ENCODE data around the gene YJU2.
"Not testable (repeated sequence)": the region's sequence is repeated elsewhere in the genome, so short reads cannot be mapped to it uniquely, and the experiment has no call there.

YJU2 gene

DNA sequence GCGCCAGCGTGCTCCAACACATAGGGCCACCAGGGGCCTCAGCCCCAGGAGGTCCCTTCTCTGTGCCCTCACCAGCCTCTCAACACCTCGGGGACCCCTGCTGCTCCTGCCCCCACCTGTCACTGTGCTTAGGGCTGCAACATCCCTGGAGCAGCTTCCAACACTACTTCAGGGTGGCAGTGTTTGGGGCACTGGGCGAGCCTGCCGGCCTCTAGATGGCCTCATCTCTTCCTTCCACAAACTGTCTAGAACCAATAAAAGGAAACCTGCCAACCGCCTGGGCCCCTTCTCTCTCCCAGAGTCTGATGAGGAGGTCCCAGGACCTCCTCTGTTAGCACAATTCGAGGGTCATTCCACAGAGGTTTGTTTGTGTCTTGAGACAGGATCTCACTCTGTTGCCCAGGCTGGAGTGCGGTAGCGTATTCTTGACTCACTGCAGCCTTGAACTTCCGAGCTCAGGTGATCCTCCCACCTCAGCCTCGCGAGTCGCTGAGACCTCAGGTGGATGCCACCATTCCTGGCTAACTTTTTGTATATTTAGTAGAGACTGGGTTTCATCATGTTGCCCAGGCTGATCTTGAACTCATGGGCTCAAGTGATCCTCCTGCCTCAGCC is 22.0 kb downstream of the YJU2 start:
- no peak for DNase-seq

DNA sequence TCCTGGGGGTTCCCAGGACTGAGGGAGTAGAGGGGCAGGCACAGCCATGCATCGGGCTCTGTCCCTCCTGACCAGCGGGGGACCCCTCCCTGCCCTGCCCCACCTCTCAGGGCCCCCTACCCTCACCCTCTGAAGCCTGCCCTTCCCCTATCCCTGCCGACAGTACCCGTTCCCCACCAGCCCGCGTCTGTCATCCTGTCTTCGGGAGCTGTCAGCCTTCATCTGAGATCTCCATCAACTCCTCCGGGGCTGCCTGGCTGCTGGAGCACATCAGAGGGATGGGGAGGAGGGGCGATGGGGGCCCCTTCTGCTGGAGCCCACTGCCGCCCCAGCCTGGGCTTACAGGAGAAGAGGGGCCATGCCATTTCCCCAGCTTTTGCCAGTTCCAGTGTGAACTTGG is 26.0 kb downstream of the YJU2 start:
- no peak for DNase-seq

DNA sequence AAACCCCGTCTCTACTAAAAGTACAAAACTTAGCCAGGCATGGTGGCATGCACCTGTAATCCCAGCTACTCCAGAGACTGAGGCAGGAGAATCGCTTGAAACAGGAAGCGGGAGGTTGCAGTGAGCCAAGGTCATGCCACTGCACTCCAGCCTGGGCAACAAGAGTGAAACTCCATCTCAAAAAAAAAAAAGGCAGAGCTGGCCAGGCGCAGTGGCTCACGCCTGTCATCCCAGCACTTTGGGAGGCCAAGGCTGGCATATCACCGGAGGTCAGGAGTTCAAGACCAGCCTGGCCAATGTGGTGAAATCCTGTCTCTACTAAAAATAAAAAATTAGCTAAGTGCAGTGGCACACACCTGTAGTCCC is 27.4 kb downstream of the YJU2 start:
- not testable (repeated sequence) for DNase-seq

DNA sequence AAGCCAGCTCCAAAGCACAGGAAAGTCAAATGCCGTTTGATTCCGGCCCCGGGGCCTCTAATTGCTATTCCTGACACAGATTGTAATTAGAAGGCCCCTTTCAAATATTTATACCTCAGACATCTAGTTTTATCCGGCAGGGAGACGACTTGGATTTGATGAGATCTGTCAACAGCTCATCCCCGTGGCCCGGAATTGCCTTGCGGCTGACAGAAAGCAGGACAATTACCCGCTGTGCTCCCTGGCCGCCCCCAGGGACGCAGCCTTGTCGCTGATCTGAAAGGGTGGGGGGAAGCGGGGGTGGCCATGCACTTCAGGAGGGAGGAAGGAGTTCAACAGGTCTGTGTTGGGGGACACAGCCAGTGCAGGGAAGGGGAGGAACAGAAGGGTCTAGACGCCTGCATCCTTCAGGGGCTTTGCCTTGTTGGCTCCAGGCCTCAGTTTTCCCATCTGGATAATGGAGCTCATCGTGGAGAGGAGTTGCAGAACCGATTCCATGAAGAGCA is 30.4 kb downstream of the YJU2 start:
- DNase-seq: peak; percentile 68

DNA sequence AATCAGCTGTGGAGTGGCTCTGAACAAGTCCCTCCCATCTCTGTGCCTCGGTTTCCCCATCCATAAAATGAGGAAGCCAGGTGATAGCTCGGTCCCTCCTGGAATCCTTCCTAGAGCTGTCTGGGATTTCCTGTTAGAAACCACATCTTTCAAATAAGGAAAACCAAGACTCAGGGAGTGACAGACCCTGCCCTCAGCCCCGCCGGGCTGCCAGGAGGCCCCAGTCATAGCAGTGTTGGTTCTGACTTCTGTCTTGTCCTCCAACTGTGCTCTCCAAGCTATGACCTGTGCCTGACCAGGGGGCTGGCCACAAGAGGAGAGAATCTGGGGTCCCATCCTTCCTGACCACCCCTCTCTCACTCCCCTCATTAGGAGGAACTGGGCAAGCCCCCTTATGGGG is 31.1 kb downstream of the YJU2 start:
- DNase-seq: no peak

DNA sequence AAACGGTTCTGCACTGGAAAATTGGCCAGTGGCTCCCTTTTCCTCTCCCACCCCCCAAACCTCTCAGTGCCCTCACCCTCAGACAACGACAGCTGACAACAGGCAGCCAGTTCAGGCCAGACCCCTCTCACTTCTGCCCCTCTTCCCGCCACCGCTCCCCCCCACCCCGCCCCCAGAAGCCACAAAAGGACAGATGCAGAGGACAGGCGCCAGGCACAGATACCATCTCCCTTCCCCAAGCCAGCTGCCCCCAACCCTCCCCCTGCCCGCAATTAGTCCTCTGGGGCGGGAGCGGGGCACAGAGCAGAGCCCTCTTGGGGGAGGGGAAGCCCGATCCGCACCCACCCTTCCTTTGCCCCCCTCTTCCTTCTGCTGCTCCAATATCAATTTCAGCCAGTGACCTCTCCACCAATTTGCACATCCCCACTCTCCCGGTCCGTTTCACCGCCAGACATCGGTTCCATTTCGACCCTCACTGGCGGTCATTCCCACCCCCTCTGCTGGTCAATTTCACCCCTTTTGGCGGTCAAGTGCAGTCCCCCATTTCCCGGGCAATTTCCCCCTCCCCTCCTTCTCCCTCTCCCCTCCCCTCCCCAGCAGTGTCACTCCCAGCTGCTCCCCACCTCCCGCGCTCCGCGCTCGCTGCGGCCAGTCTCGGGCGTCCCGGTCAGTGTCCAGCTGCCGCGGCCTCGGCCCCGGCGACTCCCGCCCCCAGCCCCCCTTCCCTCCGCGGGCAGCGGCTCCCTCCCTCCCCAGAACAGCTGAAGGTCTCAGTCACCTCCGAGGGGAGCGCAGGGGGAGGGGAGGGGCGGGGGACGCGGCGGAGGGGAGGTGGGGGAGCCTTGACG is 31.8 kb downstream of the YJU2 start, which contains the start of gene SHD:
TSS of gene SHD (plus strand) at position 848 of the 848 bp plus-strand sequence. CDS start 798 bp downstream, outside the sequence.
- peak; percentile 51 for DNase-seq

DNA sequence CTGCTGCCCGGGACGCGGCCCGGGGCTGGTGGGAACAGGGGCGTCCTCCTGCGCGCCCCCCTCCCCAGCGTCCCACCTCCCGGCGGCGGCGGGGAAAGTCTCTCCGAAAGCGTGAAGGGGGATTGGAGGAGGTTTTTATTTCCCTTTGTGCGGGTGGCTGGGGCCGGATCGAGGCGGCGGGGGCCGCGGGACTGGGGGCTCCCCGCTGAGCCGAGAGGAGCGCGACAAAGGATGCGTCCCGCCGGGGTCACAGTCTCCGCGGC is 32.3 kb downstream of the YJU2 start:
- peak; percentile 74 for DNase-seq

DNA sequence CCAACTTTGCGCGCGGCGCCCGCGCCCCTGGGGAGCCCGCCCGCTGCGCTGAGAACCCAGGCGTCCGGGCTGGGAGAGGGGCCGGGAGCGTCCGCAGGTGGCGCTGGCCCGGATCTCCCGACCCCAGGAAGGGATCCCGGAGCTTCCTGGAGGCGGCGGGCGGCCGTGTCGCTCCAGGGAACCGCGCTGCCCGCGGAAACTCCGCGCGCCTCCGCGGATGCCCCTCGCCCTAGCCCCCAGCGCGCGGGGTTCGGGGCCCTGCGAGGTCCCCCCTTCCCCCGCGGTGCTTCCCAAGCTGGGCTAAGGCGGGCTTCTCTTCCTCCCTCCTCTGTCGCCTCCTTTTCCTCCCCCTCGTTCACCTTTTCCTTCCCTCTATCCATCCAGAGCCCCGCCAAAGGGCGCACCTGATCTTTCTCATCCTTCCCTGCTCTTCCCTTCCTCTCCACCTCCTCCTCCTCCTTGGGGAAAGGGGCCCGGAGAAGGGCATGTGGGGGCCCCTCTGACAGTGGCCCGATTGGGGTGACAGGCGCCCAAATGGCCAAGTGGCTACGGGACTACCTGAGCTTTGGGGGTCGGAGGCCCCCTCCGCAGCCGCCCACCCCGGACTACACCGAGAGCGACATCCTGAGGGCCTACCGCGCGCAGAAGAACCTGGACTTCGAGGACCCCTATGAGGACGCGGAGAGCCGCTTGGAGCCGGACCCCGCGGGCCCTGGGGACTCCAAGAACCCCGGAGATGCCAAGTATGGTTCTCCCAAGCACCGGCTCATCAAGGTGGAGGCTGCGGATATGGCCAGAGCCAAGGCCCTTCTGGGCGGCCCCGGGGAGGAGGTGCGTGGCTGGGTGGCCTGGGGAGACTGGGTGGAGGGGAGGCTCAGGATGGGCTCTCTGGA is 32.9 kb downstream of the YJU2 start:
- DNase-seq: peak; percentile 74

DNA sequence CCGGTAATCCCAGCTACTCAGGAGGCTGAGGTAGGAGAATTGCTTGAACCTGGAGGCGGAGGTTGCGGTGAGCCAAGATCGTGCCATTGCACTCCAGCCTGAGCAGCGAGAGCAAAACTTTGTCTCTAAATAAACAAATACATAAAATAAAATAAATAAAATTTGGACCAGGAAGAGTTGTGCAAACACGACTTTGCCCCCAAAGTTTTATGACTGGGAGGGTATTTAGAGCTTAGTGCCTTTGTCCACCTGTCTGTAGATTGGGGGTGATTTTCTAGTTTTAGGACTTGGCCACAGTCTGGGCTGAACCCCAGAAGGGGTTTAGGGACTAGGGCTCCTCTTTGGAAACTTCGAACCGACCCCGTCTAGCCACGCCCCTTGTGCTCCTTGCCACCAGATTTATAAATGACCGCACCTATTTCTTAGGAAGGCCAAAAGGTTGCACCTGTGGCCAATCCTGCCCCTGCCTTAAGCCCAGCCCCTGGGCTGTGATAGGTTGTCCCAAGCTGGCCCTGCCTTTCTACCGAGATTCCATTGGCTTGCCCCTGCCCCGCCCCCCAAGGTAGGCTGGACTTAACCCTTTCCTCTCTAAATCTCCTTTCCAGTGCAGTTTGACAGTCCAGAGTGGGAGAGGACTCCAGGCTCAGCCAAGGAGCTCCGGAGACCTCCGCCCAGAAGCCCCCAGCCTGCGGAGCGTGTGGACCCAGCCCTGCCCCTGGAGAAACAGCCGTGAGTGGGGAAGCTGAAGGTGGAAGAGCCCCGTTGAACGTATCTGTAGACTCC is 37.5 kb downstream of the YJU2 start:
- DNase-seq: peak; percentile 75

DNA sequence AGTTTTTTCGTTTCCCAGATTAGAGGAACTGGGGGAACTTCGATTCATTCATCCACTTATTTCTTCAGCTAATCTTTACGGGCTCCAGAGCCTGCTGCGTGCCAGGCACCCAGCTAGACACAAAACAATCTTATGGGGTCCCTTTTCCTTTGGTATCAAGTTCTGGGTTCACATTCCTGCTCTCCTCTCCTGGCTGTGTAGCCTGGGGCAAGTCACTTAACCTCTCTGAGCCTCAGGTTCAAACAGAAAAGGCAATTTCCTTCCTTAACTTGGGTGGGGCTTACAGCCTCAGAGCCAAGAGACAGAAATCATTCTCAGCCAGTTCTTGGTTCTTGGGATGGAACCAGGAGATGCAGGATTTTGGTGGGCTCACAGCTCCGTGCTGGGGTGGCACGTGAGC is 38.1 kb downstream of the YJU2 start:
- DNase-seq: no peak

DNA sequence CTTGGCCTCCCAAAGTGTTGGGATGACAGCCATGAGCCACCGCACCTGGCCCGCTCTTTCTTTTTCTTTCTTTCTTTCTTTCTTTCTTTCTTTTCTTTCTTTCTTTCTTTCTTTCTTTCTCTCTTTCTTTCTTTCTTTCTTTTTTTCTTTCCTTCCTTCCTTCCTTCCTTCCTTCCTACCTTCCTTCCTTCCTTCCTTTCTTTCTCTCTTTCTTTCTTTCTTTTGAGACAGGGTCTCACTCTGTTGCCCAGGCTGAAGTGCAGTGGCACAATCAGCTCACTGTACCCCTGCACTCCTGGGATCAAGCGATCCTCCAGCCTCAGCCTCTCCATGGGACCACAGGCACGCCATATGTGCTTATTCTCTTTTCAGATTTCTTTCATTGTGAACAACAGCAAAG is 39.3 kb downstream of the YJU2 start:
- not testable (repeated sequence) for DNase-seq

DNA sequence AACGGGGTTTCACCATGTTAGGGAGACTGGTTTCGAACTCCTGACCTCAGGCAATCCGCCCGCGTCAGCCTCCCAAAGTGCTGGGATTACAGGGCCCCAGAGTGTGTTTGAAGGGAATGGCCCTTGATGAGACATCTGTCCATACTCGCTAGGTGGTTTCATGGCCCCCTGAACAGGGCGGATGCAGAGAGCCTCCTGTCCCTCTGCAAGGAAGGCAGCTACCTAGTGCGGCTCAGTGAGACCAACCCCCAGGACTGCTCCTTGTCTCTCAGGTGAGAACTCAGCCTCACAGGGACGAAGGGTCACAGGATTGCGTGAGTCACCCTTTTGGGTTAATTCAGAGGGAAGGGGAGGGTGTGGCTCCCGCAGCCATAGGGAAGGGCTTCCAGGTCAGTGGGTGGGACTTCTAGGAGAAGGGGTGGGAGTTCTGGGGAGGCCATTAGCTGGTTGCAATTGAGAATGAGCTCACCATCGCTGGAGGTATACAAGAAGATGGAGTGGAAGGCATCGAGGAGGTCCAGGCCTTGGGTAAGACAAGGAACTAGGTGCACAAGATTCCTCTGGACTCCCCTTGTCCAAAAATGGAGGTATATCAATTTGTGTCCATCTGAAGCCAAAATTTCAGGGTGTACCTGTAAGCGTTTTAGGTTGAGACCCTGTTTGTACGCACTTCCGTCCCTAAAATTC is 41.4 kb downstream of the YJU2 start:
- DNase-seq: peak; percentile 50

DNA sequence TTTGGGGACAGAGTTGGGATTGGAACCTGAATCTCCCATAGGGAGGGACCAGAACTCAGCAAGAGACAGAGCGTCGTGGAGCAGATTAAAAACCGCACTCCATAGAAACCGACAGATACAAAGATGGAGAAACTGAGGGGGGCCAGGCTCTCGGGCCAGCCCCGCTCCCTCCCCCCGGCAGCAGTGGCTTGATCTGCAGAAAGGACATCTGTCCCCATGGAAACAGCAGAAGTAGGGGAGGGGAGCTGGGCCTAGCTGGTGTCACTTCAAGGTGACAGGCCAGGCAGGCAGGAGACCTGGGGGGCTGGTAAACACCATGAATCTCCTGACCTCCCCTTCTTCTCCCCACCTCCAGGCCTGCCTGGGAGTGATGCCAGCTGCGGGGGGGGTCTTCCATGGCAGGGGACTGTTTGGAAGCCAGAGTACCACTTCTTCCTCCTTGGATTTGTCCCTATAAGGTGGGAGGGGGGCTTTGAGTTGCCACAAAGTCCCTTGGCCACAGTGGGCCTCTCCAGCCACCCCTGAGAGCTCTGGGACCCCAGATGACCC is 44.4 kb downstream of the YJU2 start:
- DNase-seq: peak; percentile 68

DNA sequence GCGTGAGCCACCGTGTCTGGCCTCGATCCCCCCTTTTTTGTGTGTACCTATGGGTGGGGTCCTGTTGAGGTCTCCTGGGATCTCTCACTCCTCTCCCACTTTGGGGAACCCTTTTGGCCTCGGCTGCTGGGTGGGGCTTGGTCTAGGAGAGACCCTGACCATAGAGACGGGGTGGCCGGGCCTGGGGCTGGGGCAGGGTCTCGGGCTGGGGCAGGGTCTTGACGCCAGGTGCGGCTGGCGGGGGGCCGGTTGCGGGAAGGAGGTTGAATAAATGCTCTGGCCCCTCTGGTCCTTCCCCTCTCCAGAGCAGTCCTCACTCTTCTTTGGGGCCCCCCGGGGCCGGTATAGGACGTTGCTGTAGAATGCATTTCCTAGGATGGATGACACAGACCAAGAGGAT is 45.6 kb downstream of the YJU2 start:
- DNase-seq: no peak

DNA sequence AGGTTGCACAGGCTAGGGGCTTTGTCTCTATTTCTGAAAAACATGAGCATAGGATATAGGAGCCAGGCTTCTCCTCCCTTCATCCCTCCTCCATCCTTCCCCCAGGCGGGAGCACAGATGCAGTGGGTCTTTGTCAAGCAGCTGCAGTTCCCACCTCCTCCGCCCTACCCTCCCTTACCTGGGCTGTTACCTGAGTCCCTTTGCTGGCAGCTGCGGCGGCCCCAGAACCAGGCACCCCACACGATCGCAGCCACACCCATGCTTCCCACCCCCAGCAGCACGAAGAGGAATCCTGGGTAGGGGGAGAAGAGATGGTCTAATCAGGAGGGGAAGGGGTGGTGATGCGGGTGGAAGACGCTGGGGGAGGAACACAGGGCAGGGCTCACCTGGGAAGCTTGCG is 47.5 kb downstream of the YJU2 start:
- peak; percentile 87 for DNase-seq

DNA sequence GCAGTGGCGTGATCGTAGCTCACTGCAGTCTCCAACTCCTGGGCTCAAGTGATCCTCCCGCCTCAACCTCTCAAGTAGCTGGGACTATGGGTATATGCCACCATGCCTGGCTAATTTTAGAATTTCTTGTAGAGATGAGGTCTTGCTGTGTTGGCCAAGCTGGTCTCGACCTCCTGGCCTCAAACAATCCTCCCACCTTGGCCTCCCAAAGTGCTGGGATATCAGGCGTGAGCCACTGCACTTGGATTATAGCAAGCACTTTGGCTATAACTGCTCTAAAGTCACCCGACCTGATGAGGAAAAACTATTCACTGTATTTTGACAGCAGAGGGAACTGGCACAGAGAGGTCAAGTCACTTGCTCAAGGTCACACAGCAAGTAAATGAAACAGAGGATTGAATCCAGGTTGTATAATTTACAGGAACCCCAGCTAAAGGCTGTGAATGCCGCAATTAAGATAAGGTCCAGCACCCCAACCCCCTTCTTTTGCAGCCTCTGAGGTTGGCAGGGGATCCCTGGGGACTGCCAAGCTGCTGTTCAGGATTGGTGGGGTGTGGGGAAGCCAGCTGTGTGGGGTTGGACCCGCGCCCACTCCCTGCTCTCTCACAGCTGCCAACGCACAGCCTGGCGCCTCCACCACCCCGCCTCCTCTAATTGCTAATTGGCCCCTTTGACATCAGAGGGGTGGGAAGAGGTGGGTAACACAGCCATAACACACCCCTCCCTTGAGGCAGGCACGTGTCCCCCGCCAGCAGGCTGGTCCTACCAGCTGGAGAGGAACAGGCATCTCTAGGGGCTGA is 49.3 kb downstream of the YJU2 start:
- peak; percentile 99 for DNase-seq

DNA sequence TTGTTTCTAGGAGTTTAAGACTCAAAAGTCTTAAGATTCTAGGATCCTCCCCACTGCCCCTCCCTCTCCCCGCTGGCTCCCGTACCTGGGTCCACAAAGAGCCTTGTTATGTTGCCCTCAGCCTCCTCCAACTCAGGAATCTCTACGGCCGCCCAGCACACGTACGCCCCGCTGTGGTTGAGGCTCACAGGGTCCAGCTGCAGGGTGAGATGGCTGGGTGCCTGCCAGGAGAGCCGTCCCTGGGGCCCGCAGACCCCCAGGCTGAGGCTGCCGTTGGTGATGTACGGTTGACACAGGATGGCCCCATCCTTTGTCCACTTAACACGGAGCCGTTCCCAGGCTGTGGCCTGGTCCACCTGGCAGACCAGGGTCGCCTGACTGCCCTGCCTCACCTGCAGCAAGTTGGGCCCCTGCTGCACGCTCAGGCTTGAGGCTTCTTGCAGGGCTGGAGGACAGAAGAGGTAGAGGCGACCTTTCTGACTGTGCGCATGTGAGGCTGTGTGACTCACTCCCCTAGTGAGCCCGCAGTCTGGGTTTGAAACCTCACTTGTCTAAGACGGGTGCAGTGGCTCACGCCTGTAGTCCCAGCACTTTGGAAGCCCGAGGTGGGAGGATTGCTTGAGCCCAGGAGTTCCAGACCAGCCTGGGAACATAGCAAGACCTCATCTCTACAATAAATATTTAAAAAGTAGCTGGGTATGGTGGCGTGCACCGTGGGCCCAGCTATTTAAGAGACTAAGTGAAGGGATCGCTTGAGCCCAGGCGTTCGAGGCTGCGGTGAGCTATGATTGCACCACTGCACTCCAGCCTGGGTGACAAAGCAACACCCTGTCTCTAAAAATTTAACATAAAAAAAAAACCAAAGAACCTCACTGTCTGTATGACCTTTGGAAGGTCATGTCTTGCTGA is 51.3 kb downstream of the YJU2 start:
- no peak for DNase-seq

DNA sequence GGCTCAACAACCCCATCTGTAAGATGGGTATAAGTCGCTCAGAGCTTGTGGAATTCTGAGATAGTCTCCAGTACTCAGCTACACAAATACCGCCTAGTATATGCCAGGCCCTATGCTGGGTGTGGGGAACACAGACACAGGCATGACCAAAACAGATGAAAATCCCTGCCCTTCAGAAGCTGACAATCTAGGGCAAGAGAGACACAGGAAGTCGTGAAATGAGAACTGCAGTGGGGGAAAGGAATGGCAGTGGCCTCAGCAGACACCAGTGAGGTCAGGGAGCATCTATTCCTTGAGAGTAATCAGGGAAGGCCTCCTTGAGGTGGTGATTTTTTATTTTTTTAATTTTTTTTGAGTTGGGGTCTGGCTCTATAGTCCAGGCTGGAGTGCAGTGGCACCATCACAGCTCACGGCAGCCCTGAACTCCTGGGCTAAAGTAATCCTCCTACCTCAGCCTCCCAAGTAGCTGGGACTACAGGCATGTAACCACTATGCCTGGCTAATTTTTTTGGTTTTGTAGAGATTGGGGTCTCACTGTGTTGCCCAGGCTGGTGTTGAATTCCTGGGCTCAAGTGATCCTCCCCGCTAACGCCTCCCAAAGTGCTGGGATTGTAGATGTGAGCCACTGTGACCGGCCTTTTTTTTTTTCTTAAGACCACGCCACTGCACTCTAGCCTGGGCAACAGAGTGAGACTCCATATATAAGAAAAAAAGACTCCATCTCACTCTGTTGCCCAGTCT is 52.1 kb downstream of the YJU2 start:
- DNase-seq: no peak

DNA sequence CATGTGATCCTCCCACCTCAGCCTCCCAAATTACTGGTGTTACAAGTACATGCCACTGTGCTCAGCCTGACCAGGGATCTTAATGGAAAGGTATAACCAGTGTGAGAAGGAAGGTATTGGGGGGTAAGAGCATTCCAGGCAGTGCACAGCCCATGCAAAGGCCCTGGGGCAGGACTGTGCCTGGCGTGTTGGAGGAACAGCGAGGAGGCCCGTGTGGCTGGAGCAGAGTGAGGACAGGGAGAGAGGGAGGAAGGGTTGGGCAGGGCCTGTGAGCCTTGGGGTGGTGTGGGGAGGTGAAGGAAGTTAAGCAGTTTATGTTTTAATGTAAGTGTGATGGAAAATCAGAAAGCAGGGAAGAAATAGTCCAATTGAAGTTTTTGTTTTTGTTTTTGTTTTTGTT is 53.7 kb downstream of the YJU2 start:
- no peak for DNase-seq

Data from NCI-H69 (cell line).